Nephron progenitor cell (in vitro differentiated cells): ENCODE data around the gene QRICH1.

Source experiments
- DNase-seq: peaks from one replicate; pipeline ENCODE4 v3.0.0; 2021
- H3K27ac Mint-ChIP-seq: 2 replicates; pipeline ENCODE4 v1.8.0; 2021; ENCODE audit warnings: mild to moderate bottlenecking, moderate library complexity, mixed read lengths
- H3K27me3 Mint-ChIP-seq: 2 replicates; pipeline ENCODE4 v1.8.0; 2021; ENCODE audit warnings: mild to moderate bottlenecking, low read depth, mixed read lengths; ENCODE audit not compliant: poor library complexity
- H3K36me3 Mint-ChIP-seq: 2 replicates; pipeline ENCODE4 v1.8.0; 2021; ENCODE audit warnings: low read depth, mixed read lengths
- H3K4me1 Mint-ChIP-seq: 2 replicates; pipeline ENCODE4 v1.8.0; 2021; ENCODE audit warnings: mixed read lengths
- H3K4me3 Mint-ChIP-seq: 2 replicates; pipeline ENCODE4 v1.8.0; 2021; ENCODE audit warnings: mild to moderate bottlenecking, moderate library complexity, mixed read lengths
- H3K9me3 Mint-ChIP-seq: 2 replicates; pipeline ENCODE4 v1.8.0; 2021; ENCODE audit warnings: mild to moderate bottlenecking, moderate library complexity, mixed read lengths
- TF ChIP-seq, protein P1 (sequence below): fragments of 200-600 bp; sonication (generic); IDR thresholded peaks from 2 replicates; pipeline ENCODE4 v1.5.0; 2021; ENCODE audit warnings: antibody characterized with exemption

The QRICH1 gene

DNA sequence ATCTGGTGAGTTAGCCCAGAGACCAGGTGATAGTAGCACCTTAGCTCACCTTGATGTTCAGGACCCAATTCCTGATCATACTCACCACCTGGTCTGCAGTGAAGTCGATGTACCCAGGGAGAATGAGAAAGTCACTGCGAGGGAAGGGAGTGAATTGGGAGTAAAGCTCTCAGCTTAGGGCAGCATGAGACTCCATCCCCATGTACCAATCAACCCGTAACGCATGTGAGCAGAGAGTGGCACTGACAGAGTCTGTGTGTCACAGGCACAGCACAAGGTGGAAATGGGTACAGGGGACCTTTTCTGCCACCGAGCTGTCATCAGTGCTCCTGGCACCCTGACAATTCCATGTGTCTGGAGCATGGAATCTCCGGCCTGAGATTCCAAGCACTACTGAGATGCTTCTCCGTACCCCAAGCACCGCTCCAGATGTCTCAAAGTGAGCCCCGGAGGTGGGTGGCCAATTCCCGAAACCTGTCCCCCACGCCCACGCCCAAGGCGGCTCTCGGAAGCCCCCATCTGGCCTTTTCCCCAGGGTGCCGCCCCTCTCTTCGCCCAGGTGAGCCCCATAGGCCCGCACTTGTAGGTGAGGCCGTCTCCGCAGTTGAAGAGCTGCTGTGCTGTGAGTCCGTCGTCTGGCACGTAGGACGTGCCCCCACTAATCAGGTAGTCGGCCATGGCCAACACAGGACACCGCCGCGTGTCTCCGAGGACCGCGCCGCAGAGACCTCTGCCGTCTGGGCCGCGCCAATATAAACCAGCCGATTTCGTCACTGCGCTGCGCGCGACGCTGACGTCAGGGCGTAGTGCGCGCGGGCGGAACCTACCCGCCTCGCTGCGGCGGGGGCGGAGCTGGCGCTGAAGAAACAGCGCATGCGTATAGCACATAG lies 65.0 kb downstream of the QRICH1 start, which contains the start of gene IMPDH2:
Gene IMPDH2, minus strand, starts transcription at position 726 of the 890 bp plus-strand sequence. Its CDS starts 48 bp downstream, at position 678.
- no peaks in the 10 kb centered on the region for H3K27me3 Mint-ChIP-seq
- H3K27ac Mint-ChIP-seq: peak within 1 kb of the TSS; percentile 96
- peak; percentile 93 for DNase-seq
- H3K4me3 Mint-ChIP-seq: peak within 1 kb of the TSS; percentile 95
- H3K9me3 Mint-ChIP-seq: no peaks in the 10 kb centered on the region
- peaks cover 54% of the 10 kb centered on the region for H3K36me3 Mint-ChIP-seq
- TF ChIP-seq, protein P1, sequence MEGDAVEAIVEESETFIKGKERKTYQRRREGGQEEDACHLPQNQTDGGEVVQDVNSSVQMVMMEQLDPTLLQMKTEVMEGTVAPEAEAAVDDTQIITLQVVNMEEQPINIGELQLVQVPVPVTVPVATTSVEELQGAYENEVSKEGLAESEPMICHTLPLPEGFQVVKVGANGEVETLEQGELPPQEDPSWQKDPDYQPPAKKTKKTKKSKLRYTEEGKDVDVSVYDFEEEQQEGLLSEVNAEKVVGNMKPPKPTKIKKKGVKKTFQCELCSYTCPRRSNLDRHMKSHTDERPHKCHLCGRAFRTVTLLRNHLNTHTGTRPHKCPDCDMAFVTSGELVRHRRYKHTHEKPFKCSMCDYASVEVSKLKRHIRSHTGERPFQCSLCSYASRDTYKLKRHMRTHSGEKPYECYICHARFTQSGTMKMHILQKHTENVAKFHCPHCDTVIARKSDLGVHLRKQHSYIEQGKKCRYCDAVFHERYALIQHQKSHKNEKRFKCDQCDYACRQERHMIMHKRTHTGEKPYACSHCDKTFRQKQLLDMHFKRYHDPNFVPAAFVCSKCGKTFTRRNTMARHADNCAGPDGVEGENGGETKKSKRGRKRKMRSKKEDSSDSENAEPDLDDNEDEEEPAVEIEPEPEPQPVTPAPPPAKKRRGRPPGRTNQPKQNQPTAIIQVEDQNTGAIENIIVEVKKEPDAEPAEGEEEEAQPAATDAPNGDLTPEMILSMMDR: no peak
- peaks cover 40% of the 10 kb centered on the region for H3K4me1 Mint-ChIP-seq

DNA sequence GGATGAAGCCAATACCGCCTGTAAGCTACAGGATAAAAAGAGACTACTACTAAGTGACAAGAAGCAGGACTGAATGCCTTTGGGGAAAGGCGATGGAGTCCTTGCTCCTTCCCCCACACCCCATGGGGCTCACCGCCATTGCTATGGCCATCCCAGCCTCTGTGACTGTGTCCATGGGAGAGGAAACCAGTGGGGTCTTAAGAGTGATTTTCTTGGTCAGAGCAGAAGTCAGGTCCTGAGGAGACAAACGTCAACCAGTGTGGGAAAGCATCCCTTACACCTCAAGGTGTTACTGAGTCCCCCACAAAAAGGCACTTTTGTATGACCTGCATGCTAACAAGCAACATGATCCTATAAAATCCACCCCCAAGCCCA lies 65.6 kb downstream of the QRICH1 start:
- H3K4me3 Mint-ChIP-seq: peak overlapping the region; percentile 95
- no peak for DNase-seq
- H3K4me1 Mint-ChIP-seq: peaks cover 46% of the 10 kb centered on the region
- H3K27ac Mint-ChIP-seq: peak overlapping the region; percentile 88
- TF ChIP-seq, protein P1: no peak
- no peaks in the 10 kb centered on the region for H3K9me3 Mint-ChIP-seq
- H3K36me3 Mint-ChIP-seq: peaks cover 56% of the 10 kb centered on the region
- H3K27me3 Mint-ChIP-seq: no peaks in the 10 kb centered on the region

DNA sequence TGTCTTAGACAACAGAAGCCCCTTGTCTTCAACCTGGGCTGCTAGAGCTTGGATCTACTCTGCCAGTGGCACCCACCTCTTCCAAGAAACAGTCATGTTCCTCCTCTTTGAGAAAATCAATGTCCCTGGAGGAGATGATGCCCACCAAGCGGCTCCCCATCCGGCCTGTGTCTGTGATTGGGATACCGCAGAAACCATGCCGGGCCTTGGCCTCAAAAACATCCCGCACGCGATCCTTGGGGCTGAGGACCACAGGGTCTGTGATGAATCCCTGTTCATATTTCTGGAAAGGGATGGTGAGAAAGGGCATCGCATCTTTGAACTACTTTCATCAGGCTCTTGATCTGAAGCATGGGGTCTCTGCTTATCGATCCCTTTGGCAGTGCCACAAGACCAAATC lies 66.2 kb downstream of the QRICH1 start:
- Mint-ChIP-seq H3K9me3 (no peaks in the 10 kb centered on the region), H3K4me3 (peak overlapping the region; percentile 95), H3K27ac (no peak overlapping the region), H3K36me3 (peaks cover 53% of the 10 kb centered on the region), H3K4me1 (peaks cover 53% of the 10 kb centered on the region), H3K27me3 (no peaks in the 10 kb centered on the region)
- DNase-seq: no peak
- TF ChIP-seq, protein P1: no peak

DNA sequence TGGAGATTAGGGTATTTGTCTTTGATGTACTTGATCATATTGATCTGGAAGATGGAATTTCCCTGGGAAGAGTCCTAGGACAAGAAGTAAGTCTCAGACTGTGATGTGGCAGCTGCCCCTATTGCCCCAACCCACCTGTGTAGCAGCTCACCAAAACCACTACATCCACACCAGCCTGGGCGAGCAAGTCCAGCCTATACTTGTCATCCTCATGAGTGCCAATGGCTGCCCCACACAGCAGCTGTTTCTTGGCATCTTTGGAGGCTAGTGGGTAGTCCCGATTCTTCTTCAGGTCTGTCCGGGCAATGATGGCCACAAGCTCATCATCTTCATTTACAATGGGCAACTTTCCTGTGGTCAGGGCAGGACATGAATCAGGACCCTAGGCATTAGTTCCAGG lies 67.3 kb downstream of the QRICH1 start:
- Mint-ChIP-seq H3K36me3 (peaks cover 44% of the 10 kb centered on the region), H3K27me3 (no peaks in the 10 kb centered on the region), H3K4me1 (peaks cover 48% of the 10 kb centered on the region), H3K27ac (peak overlapping the region; percentile 36), H3K9me3 (no peaks in the 10 kb centered on the region), H3K4me3 (no peak overlapping the region)
- TF ChIP-seq, protein P1: no peak
- DNase-seq: no peak

DNA sequence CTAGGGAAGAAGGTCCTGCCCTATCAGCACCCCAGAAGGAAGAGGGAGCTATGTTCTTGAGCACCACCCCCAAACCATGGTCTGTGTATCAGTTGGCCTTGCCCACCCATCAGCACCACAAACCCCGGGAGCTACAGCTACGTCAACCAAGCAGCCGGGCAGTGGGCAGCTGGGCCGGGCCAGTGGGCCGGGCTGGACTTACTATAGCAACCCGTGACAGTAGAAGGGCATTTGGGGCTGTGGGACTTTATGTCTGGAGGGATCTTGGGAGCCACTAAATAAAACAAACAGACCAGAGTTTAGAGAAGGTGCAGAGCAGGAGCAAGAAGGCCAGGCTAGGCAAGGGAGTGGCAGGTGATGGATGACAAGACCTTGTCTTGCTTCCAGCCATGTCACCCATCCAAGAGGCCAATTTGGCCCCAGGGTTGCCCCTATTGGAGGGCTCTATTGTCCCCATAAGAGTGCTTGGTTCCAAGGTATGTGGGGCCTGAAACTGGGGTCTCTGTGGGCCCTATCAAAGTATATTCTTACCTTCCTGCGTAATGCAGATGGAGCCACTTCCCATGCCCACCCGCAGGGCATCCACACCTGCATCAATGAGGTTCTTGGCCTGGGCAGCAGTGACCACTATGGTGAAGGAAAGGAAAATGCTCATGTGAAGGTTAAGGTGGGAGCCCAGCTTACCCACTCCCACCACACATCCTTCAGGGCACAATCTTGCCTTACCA lies 67.9 kb downstream of the QRICH1 start:
- Mint-ChIP-seq H3K4me1 (peaks cover 45% of the 10 kb centered on the region), H3K36me3 (peaks cover 40% of the 10 kb centered on the region), H3K4me3 (no peak overlapping the region), H3K27me3 (no peaks in the 10 kb centered on the region), H3K9me3 (no peaks in the 10 kb centered on the region), H3K27ac (peak overlapping the region; percentile 80)
- TF ChIP-seq, protein P1: no peak
- DNase-seq: no peak
